Erythroblast (primary cell): ENCODE measurements around the gene CYB5D1.

Experiments
- GATA1 ChIP-seq: IDR thresholded peaks from 2 replicates; pipeline ENCODE4 v1.6.1; 2011; ENCODE audit warnings: low read depth, mild to moderate bottlenecking, control low read depth, low read length, moderate library complexity
- POLR2A ChIP-seq: IDR thresholded peaks from 2 replicates; pipeline ENCODE4 v1.6.1; 2011; ENCODE audit warnings: mild to moderate bottlenecking, low read length

DNA sequence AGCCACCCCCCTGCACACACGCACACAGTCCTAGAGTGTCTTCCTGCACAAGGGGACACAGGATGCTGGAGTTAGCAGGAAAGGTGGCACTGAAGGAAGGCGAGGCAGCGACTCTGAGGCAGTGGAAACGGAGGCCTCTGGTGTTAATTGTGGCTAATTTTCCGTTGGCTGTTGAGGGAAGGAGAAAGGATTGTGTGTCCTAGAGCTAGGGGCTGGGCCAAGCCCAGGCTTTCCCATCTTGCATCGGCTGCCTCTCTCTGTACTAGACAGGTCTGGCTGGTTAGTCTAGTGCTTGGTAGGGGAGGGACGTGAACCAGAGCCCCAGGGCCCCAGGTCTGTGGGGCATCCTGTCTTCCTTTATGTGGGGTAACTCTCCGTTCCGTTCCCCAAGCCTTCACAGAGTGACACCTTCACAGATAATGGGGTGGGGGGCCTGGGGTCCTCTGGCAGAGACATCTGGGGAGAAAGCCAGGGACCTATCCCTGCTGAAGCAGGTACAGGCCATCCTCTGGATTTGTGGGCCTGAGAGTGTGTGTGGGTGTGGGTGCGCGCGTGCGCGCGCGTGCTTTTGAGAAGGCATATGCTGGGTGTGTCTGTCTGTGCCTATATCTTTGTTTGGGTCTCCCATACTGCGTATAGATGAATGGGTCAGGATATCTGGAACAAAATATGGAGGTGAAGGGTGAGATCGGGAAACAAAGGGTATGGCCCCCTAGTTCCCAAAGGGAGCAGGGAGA lies 30.5 kb downstream of the CYB5D1 start, which contains the start of gene CHD3:
- TF ChIP-seq POLR2A (no peak), GATA1 (no peak)
